ENCODE measurements around the gene FAM3C.

Gene FAM3C

GRCh38 chr7:121410829-121411596, 14.9 kb upstream of the FAM3C start:
- DNase-seq: no peak

GRCh38 chr7:121406944-121407343, 10.8 kb upstream of the FAM3C start:
- DNase-seq: no peak

GRCh38 chr7:121406461-121406860, 10.4 kb upstream of the FAM3C start:
- DNase-seq: no peak

- DNase-seq: no peak
Measured at GRCh38 chr7:121404348-121404747, 8.2 kb upstream of the FAM3C start.

- DNase-seq: no peak
Measured at GRCh38 chr7:121402701-121403100, 6.6 kb upstream of the FAM3C start.

- no peak for DNase-seq
Measured at GRCh38 chr7:121401896-121402295, 5.8 kb upstream of the FAM3C start.

GRCh38 chr7:121398246-121398645, 2.1 kb upstream of the FAM3C start:
- DNase-seq: no peak

GRCh38 chr7:121397822-121398221, 1.7 kb upstream of the FAM3C start:
- DNase-seq: no peak

GRCh38 chr7:121397361-121397760, 1.3 kb upstream of the FAM3C start:
- DNase-seq: no peak

- DNase-seq: no peak
Measured at GRCh38 chr7:121395494-121395960, 581 bp downstream of the FAM3C start.

- DNase-seq: no peak
Measured at GRCh38 chr7:121394709-121395140, 1.4 kb downstream of the FAM3C start.

- DNase-seq: no peak
Measured at GRCh38 chr7:121393005-121393366, 3.1 kb downstream of the FAM3C start.

- DNase-seq: no peak
Measured at GRCh38 chr7:121392277-121393004, 3.7 kb downstream of the FAM3C start.

GRCh38 chr7:121391686-121392085, 4.4 kb downstream of the FAM3C start:
- DNase-seq: no peak

- no peak for DNase-seq
Measured at GRCh38 chr7:121390617-121391016, 5.5 kb downstream of the FAM3C start.

GRCh38 chr7:121390109-121390508, 6.0 kb downstream of the FAM3C start:
- no peak for DNase-seq

GRCh38 chr7:121388950-121389349, 7.2 kb downstream of the FAM3C start:
- no peak for DNase-seq

- no peak for DNase-seq
Measured at GRCh38 chr7:121385800-121386179, 10.3 kb downstream of the FAM3C start.

GRCh38 chr7:121385056-121385799, 10.9 kb downstream of the FAM3C start:
- no peak for DNase-seq

- no peak for DNase-seq
Measured at GRCh38 chr7:121384265-121384664, 11.8 kb downstream of the FAM3C start.

- no peak for DNase-seq
Measured at GRCh38 chr7:121383235-121383910, 12.7 kb downstream of the FAM3C start.

GRCh38 chr7:121382473-121382872, 13.6 kb downstream of the FAM3C start:
- DNase-seq: no peak

GRCh38 chr7:121379930-121380329, 16.2 kb downstream of the FAM3C start:
- no peak for DNase-seq

Data from femur (tissue), 1 donor.